Transverse colon (tissue), 4 donors: ENCODE measurements around the gene AJUBA.

ENCODE experiments used
- CTCF ChIP-seq, 5 experiments: fragments of 200-600 bp in 3 of 5; fragments of 450-650 bp in 2 of 5; sonication (generic) in 3 of 5; IDR thresholded peaks; 1 replicate in 2 of 5; 2 replicates in 3 of 5; pipeline ENCODE4 v1.5.1; 2016 to 2017; ENCODE audit warnings: antibody characterized with exemption in 5 of 5, inconsistent platforms in 3 of 5, mild to moderate bottlenecking in 2 of 5, moderate library complexity in 1 of 5
- EP300 ChIP-seq: sonication (generic); formaldehyde crosslinking; IDR thresholded peaks from one replicate; pipeline ENCODE4 v1.6.1; 2017; ENCODE audit warnings: antibody characterized with exemption, low read depth
- POLR2A ChIP-seq: fragments of 450-650 bp; IDR thresholded peaks from one replicate; pipeline ENCODE4 v1.6.1; 2016; ENCODE audit warnings: antibody characterized with exemption, mild to moderate bottlenecking, moderate library complexity
- POLR2AphosphoS5 ChIP-seq, 3 donors: sonication (generic); formaldehyde crosslinking; IDR thresholded peaks; one replicate each; pipeline ENCODE4 v1.6.1; 2016; ENCODE audit warnings: antibody characterized with exemption in 3 of 3

- TF ChIP-seq CTCF (IDR thresholded peaks at IDR 0.05) (no peak), POLR2A (no peak), EP300 (no peak), POLR2AphosphoS5 (IDR thresholded peaks at IDR 0.05) (no peak)
These were observed 56.8 kb downstream of the AJUBA start for GRCh38 chr14:22925513-22925912.
